ENCODE data around the gene FRMD4A. TPM values are rescaled to one million over a fixed set of nuclear protein-coding genes. Genes with fewer than 3 reads are reported as not detected.

Gene FRMD4A
- total RNA-seq, 1 experiment from 2014 or later, result 7.1 TPM

GRCh38 chr10:14362104-14362503 is 31.4 kb upstream of the FRMD4A start:
- CTCF ChIA-PET, result no interaction called here
- peaks cover 23% of the 10 kb centered on the region for H3K27me3 ChIP-seq (ENCODE audit: low read length)
- BruUV-seq (replicated peaks), result no TSS peak

GRCh38 chr10:14360961-14361360 is 30.2 kb upstream of the FRMD4A start:
- ChIA-PET CTCF (no interaction called here), POLR2A (ENCODE audit: unreplicated experiment) (no interaction called here)
- Histone ChIP-seq H3K79me2 (ENCODE audit: low read length) (no peaks in the 10 kb centered on the region), H2AFZ (ENCODE audit: low read length) (no peak overlapping the region), H3F3A (ENCODE audit: low read length, unreplicated experiment) (no peaks in the 10 kb centered on the region), H3K4me2 (ENCODE audit: low read length) (no peak overlapping the region), H3K9ac (ENCODE audit: low read length) (no peak overlapping the region), H4K20me1 (ENCODE audit: low read length) (no peaks in the 10 kb centered on the region), H3K27ac (ENCODE audit: low read length) (no peak overlapping the region), H3K4me1 (ENCODE audit: insufficient read depth, low read length) (no peaks in the 10 kb centered on the region), H3K9me2 (replicated peaks; ENCODE audit: low read length) (no peaks in the 10 kb centered on the region), H3K36me3 (ENCODE audit: low read depth, low read length) (no peaks in the 10 kb centered on the region), H3K9me3 (ENCODE audit: low read length) (no peaks in the 10 kb centered on the region), H3K4me3 (ENCODE audit: low read length) (no peak overlapping the region), H3K27me3 (ENCODE audit: low read length) (peaks cover 23% of the 10 kb centered on the region)
- BruUV-seq (replicated peaks), result no TSS peak
- DNase-seq, result no peak
- ATAC-seq, result no peak
- intact Hi-C loops (cut with micrococcal nuclease), result no loop called here
- TF ChIP-seq EZH2phosphoT487 (IDR thresholded peaks at IDR 0.05; ENCODE audit: borderline replicate concordance, low read length) (no peak), EZH2 (IDR thresholded peaks at IDR 0.05; ENCODE audit: low read length, unreplicated experiment) (no peak), CTCF (conservative IDR thresholded peaks at IDR 0.05; ENCODE audit: low read depth, low read length) (no peak)

More at GRCh38 chr10:14362104-14362503, 31.4 kb upstream of the FRMD4A start:
- H3K79me2 ChIP-seq (ENCODE audit: low read length), result no peaks in the 10 kb centered on the region
- no peak overlapping the region for H2AFZ ChIP-seq (ENCODE audit: low read length)
- no peak overlapping the region for H3K4me2 ChIP-seq (ENCODE audit: low read length)
- H3K36me3 ChIP-seq (ENCODE audit: low read depth, low read length), result no peaks in the 10 kb centered on the region
- no peak overlapping the region for H3K27ac ChIP-seq (ENCODE audit: low read length)
- ATAC-seq (no peak), DNase-seq (no peak)
- POLR2A ChIA-PET (ENCODE audit: unreplicated experiment), result no interaction called here
- TF ChIP-seq EZH2phosphoT487 (IDR thresholded peaks at IDR 0.05; ENCODE audit: borderline replicate concordance, low read length) (no peak), EZH2 (IDR thresholded peaks at IDR 0.05; ENCODE audit: low read length, unreplicated experiment) (no peak), CTCF (conservative IDR thresholded peaks at IDR 0.05; ENCODE audit: low read depth, low read length) (no peak)
- no peaks in the 10 kb centered on the region for H3F3A ChIP-seq (ENCODE audit: low read length, unreplicated experiment)
- H3K9ac ChIP-seq (ENCODE audit: low read length), result no peak overlapping the region
- H3K4me3 ChIP-seq (ENCODE audit: low read length), result no peak overlapping the region
- no peaks in the 10 kb centered on the region for H3K9me3 ChIP-seq (ENCODE audit: low read length)
- H4K20me1 ChIP-seq (ENCODE audit: low read length), result no peaks in the 10 kb centered on the region
- H3K9me2 ChIP-seq (replicated peaks; ENCODE audit: low read length), result no peaks in the 10 kb centered on the region
- intact Hi-C loops (cut with micrococcal nuclease), result no loop called here
- no peaks in the 10 kb centered on the region for H3K4me1 ChIP-seq (ENCODE audit: insufficient read depth, low read length)

DNA sequence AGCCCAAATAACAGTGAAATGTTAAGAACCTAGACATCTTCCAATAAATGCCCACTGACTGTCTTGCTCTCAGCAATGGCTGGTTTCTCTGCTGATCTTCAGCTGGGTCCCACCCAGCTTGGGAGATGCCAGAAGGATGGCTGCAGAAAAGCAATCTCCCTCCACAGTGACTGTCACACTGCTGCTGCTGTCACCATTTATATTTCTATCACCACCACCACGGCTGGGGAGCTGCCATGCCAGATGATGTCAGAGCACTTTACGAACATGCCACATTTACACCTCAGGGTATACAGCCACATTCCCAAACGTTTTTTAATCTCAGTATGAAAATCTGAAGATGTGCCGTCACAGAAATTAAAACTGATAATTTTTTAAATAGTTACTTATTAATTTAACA is 29.8 kb upstream of the FRMD4A start:
- no peaks in the 10 kb centered on the region for H3K9me3 ChIP-seq (ENCODE audit: low read length)
- no peak overlapping the region for H3K4me2 ChIP-seq (ENCODE audit: low read length)
- no peaks in the 10 kb centered on the region for H3K79me2 ChIP-seq (ENCODE audit: low read length)
- no peaks in the 10 kb centered on the region for H4K20me1 ChIP-seq (ENCODE audit: low read length)
- no peaks in the 10 kb centered on the region for H3K9me2 ChIP-seq (replicated peaks; ENCODE audit: low read length)
- H3K4me1 ChIP-seq (ENCODE audit: insufficient read depth, low read length), result no peaks in the 10 kb centered on the region
- no peaks in the 10 kb centered on the region for H3K36me3 ChIP-seq (ENCODE audit: low read depth, low read length)
- intact Hi-C loops (cut with micrococcal nuclease), result no loop called here
- no peak for TF ChIP-seq CTCF (conservative IDR thresholded peaks at IDR 0.05; ENCODE audit: low read depth, low read length)
- no peak for TF ChIP-seq EZH2 (IDR thresholded peaks at IDR 0.05; ENCODE audit: low read length, unreplicated experiment)
- no peak for TF ChIP-seq EZH2phosphoT487 (IDR thresholded peaks at IDR 0.05; ENCODE audit: borderline replicate concordance, low read length)
- H3K4me3 ChIP-seq (ENCODE audit: low read length), result no peak overlapping the region
- H3K27me3 ChIP-seq (ENCODE audit: low read length), result peaks cover 23% of the 10 kb centered on the region
- no peak overlapping the region for H3K27ac ChIP-seq (ENCODE audit: low read length)
- no TSS peak for BruUV-seq (replicated peaks)
- ATAC-seq, result no peak
- DNase-seq, result no peak
- CTCF ChIA-PET, result no interaction called here
- no peak overlapping the region for H2AFZ ChIP-seq (ENCODE audit: low read length)
- no peak overlapping the region for H3K9ac ChIP-seq (ENCODE audit: low read length)
- no peaks in the 10 kb centered on the region for H3F3A ChIP-seq (ENCODE audit: low read length, unreplicated experiment)
- POLR2A ChIA-PET (ENCODE audit: unreplicated experiment), result no interaction called here
